ENCODE measurements around the gene NKAIN2. TPM values are rescaled to one million over a fixed set of nuclear protein-coding genes. Genes with fewer than 3 reads are reported as not detected.

NKAIN2 gene
- total RNA-seq, 3 donors from 2014 or later = 0.48 to 1.8 TPM; not detected in 1

DNA sequence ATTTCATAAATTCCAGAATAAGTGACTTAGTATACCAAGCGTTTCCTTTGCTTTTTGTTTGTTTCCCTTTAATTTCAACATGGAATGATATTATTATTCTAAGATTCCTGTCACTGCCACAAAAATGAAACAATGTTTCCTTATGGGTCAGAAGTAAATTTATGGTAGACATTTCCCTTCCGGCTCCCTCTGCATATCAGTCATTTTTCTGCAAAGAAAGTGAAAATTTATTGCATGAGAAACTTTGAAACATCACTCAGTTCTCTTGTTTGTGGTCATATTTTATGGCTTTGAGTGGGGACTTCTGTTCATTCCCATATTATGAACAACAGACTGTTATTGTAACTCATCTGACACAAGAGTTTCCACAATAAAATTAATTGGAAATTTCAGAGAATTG is 97.8 kb downstream of the NKAIN2 start:
- Histone ChIP-seq H3K36me3 (no peaks in the 10 kb centered on the region), H3K9me3 (no peaks in the 10 kb centered on the region), H3K4me1 (no peaks in the 10 kb centered on the region), H3K27me3 (no peaks in the 10 kb centered on the region), H3K4me3 (no peak overlapping the region), H3K27ac (no peak overlapping the region)
- intact Hi-C loops (cut with DNase I; ENCODE audit: low total_unique reads) = no loop called here
- no peak for DNase-seq (ENCODE audit: low spot score in 2 of 2)
- no peak for TF ChIP-seq CTCF (IDR thresholded peaks at IDR 0.05)
- no peak for TF ChIP-seq POLR2A (IDR thresholded peaks at IDR 0.05)
- TF ChIP-seq POLR2AphosphoS5 (IDR thresholded peaks at IDR 0.05) = no peak

DNA sequence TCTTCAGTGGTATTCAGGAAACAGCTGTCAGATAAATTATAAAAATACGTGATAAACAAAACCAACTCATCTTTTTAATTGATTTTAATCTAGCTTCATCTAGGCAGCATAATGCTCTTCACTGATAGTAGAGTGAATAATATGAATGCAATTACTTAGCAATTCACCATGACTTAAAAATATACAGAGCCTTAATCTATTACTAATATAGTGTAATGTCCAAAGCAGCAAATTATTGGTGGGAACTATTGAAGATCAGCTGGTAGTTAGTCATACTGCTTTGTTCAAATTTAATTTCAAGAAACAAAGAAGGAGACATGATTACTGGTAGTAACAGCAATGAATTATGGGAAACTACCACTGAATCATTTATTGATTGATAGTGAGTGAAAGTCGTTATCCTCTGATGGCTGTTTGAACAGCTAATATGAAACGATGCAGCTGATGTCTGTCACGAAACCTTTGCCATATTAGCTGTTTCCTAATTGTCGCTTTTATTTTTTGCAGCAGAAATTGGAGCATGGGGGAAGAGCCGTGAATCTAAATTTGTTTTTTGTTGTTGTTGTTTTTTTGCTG is 99.2 kb downstream of the NKAIN2 start:
- H3K27me3 ChIP-seq = no peaks in the 10 kb centered on the region
- H3K4me3 ChIP-seq = no peak overlapping the region
- H3K36me3 ChIP-seq = no peaks in the 10 kb centered on the region
- no peak overlapping the region for H3K27ac ChIP-seq
- no peaks in the 10 kb centered on the region for H3K9me3 ChIP-seq
- no peak for DNase-seq (ENCODE audit: low spot score in 2 of 2)
- no peak for TF ChIP-seq POLR2AphosphoS5 (IDR thresholded peaks at IDR 0.05)
- TF ChIP-seq POLR2A (IDR thresholded peaks at IDR 0.05) = no peak
- no peak for TF ChIP-seq CTCF (IDR thresholded peaks at IDR 0.05)
- intact Hi-C loops (cut with DNase I; ENCODE audit: low total_unique reads) = no loop called here
- no peaks in the 10 kb centered on the region for H3K4me1 ChIP-seq

DNA sequence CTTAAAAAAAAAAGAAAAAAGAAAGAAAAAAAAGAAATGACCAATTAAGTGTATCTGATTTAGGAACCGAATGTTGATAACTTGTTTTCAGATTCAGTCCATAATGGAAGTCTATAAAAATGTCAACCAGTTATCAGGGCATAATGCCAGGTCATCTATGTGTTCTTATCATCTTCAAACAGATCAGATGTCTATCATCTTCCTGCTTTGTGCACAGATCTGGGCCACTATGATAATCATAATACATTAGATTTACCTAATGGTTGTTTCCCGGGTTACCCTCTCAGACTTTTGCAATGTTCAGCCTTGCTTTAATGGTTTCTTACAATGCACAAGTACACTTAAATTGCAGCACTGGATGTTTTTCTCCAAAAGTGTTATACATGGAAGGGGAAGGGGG is 100.6 kb downstream of the NKAIN2 start:
- Histone ChIP-seq H3K27ac (no peak overlapping the region), H3K4me1 (no peaks in the 10 kb centered on the region), H3K9me3 (no peaks in the 10 kb centered on the region), H3K4me3 (no peak overlapping the region), H3K27me3 (no peaks in the 10 kb centered on the region), H3K36me3 (no peaks in the 10 kb centered on the region)
- intact Hi-C loops (cut with DNase I; ENCODE audit: low total_unique reads) = no loop called here
- no peak for TF ChIP-seq CTCF (IDR thresholded peaks at IDR 0.05)
- TF ChIP-seq POLR2A (IDR thresholded peaks at IDR 0.05) = no peak
- no peak for TF ChIP-seq POLR2AphosphoS5 (IDR thresholded peaks at IDR 0.05)
- no peak for DNase-seq (ENCODE audit: low spot score in 2 of 2)

DNA sequence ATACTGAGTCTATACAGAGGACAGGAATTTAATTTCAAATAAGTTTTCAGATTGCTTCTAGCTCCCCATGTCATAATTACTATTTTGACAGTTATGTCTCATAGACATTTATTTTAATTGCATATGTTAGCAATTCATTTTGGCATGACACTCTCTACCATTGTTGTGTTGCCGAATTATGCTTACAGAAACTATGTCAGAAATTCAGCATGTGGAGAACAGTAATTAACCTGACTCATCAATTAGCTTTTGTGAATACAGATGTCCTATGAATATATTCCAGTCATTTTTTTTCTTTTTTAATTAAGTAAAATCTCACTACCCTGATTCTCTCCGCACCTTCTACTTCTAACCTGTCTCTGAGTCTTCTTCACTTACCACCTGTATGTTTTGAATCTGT is 105.1 kb downstream of the NKAIN2 start:
- Histone ChIP-seq H3K4me1 (no peaks in the 10 kb centered on the region), H3K27me3 (no peaks in the 10 kb centered on the region), H3K27ac (no peak overlapping the region), H3K36me3 (no peaks in the 10 kb centered on the region), H3K4me3 (no peak overlapping the region), H3K9me3 (no peaks in the 10 kb centered on the region)
- intact Hi-C loops (cut with DNase I; ENCODE audit: low total_unique reads) = no loop called here
- TF ChIP-seq CTCF (IDR thresholded peaks at IDR 0.05) (no peak), POLR2AphosphoS5 (IDR thresholded peaks at IDR 0.05) (no peak), POLR2A (IDR thresholded peaks at IDR 0.05) (no peak)
- DNase-seq (ENCODE audit: low spot score in 2 of 2) = no peak

- no peak overlapping the region for H3K27ac ChIP-seq
- H3K9me3 ChIP-seq = no peaks in the 10 kb centered on the region
- H3K36me3 ChIP-seq = no peaks in the 10 kb centered on the region
- DNase-seq (ENCODE audit: low spot score in 2 of 2) = no peak
- H3K4me3 ChIP-seq = no peak overlapping the region
- no peaks in the 10 kb centered on the region for H3K4me1 ChIP-seq
- TF ChIP-seq CTCF (IDR thresholded peaks at IDR 0.05) = no peak
- TF ChIP-seq POLR2AphosphoS5 (IDR thresholded peaks at IDR 0.05) = no peak
- no peak for TF ChIP-seq POLR2A (IDR thresholded peaks at IDR 0.05)
- intact Hi-C loops (cut with DNase I; ENCODE audit: low total_unique reads) = no loop called here
- no peaks in the 10 kb centered on the region for H3K27me3 ChIP-seq
Measured at GRCh38 chr6:123909989-123910388, 106.3 kb downstream of the NKAIN2 start.

Measured in breast epithelium (tissue), 4 donors.